Panc1 (cell line): ENCODE results near the gene CHRFAM7A. TPM values are rescaled to one million over a fixed set of nuclear protein-coding genes. Genes with fewer than 3 reads are reported as not detected.
A peak's percentile ranks its signal among the peaks of the same experiment; 100 is the strongest.
"Not testable (repeated sequence)": the region's sequence is repeated elsewhere in the genome, so short reads cannot be mapped to it uniquely, and the experiment has no call there.

ENCODE experiments used
- ATAC-seq: fragments of 200-7000 bp; cut with Tn5 transposase; 2 replicates; pipeline ENCODE4 v1.9.1; 2020; ENCODE audit warnings: mild to moderate bottlenecking, moderate library complexity
- BruUV-seq: library from RNA; stranded (reverse); fragments of 400-500 nt; replicated peaks from 2 replicates; lab custom pipeline; 2021; lab: Mats Ljungman, UMichigan
- CTCF ChIA-PET: fragments of 300-600 bp; sonication (Branson Sonifier 250); formaldehyde crosslinking; loops from one replicate; lab custom pipeline; 2022; ENCODE audit warnings: antibody characterized with exemption; lab: Charles Lee
- POLR2A ChIA-PET: fragments of 300-600 bp; sonication (Branson Sonifier 250); formaldehyde crosslinking; loops from one replicate; lab custom pipeline; 2022; ENCODE audit warnings: antibody characterized with exemption; lab: Charles Lee
- DNase-seq: peaks from one replicate; pipeline ENCODE4 v3.0.0-alpha.2; 2010; ENCODE audit warnings: low read depth, low spot score
- H3K27ac ChIP-seq: 2 replicates; pipeline ENCODE4 v1.5.1; 2011; ENCODE audit warnings: mild to moderate bottlenecking, low read length, inconsistent platforms
- H3K27me3 ChIP-seq: fragments of 200-500 bp; sonication (Bioruptor generic); 2 replicates; pipeline ENCODE4 v1.6.0; 2014; ENCODE audit warnings: low read length, inconsistent platforms; ENCODE audit not compliant: control insufficient read depth, insufficient read depth
- H3K36me3 ChIP-seq: fragments of 200-500 bp; sonication (Bioruptor generic); 2 replicates; pipeline ENCODE4 v1.5.1; 2014; ENCODE audit warnings: inconsistent platforms, mild to moderate bottlenecking, low read length, moderate library complexity; ENCODE audit not compliant: control insufficient read depth, insufficient read depth
- H3K4me1 ChIP-seq: 2 replicates; pipeline ENCODE4 v1.5.1; 2011; ENCODE audit warnings: inconsistent platforms, mild to moderate bottlenecking, low read length, moderate library complexity; ENCODE audit not compliant: control insufficient read depth, insufficient read depth
- H3K4me3 ChIP-seq, 2 experiments: 2 replicates each; pipeline ENCODE4 v1.5.1; 2011 to 2012; ENCODE audit warnings: low read depth in 2 of 2, low read length in 2 of 2, mild to moderate bottlenecking in 2 of 2, inconsistent platforms in 1 of 2, moderate library complexity in 1 of 2
- H3K9me3 ChIP-seq: fragments of 200-500 bp; sonication (Bioruptor generic); 2 replicates; pipeline ENCODE4 v1.5.1; 2014; ENCODE audit warnings: low read depth, mild to moderate bottlenecking, inconsistent platforms, low read length, moderate library complexity; ENCODE audit not compliant: control insufficient read depth, insufficient read depth
- CTCF ChIP-seq: fragments of 450-650 bp; IDR thresholded peaks from 2 replicates; pipeline ENCODE4 v1.5.1; 2017; ENCODE audit warnings: mild to moderate bottlenecking
- in situ Hi-C: cut with HindIII; loops from 2 replicates; pipeline ENCODE4 v1.10.0; 2016; ENCODE audit warnings: low sequenced_read_pairs, low pct_unique_long_range_greater_than_20kb
- intact Hi-C: fragments of 100-400 bp; cut with micrococcal nuclease; formaldehyde crosslinking; loops from one replicate; pipeline ENCODE4 v1.10.0; 2022; ENCODE audit not compliant: unreplicated experiment
- total RNA-seq: library from RNA; stranded (reverse); gene quantifications from one replicate; pipeline ENCODE4 v1.2.1, GENCODE V29; 2021; ENCODE audit not compliant: unreplicated experiment

The CHRFAM7A gene
- total RNA-seq, 1 experiment from 2014 or later: 11.5 TPM

GRCh38 chr15:30398988-30399387, 5.6 kb upstream of the CHRFAM7A start:
- H3K4me3 ChIP-seq, POLR2A ChIA-PET, BruUV-seq, intact Hi-C loops, H3K4me1 ChIP-seq, DNase-seq, H3K27me3 ChIP-seq, in situ Hi-C loops, H3K9me3 ChIP-seq, CTCF ChIA-PET, H3K27ac ChIP-seq, H3K36me3 ChIP-seq: not testable (repeated sequence)
- peak; percentile 95 for ATAC-seq
- TF ChIP-seq CTCF: peak; percentile 40

GRCh38 chr15:30393664-30393991, 288 bp upstream of the CHRFAM7A start:
- H3K27ac ChIP-seq, DNase-seq: not testable (repeated sequence)

GRCh38 chr15:30386318-30386887, 6.9 kb downstream of the CHRFAM7A start:
- H3K27me3 ChIP-seq, H3K9me3 ChIP-seq, POLR2A ChIA-PET, intact Hi-C loops, DNase-seq, in situ Hi-C loops, H3K27ac ChIP-seq, H3K4me3 ChIP-seq, H3K36me3 ChIP-seq, BruUV-seq, CTCF ChIA-PET, H3K4me1 ChIP-seq: not testable (repeated sequence)
- ATAC-seq: peak; percentile 73

More at GRCh38 chr15:30393664-30393991, 288 bp upstream of the CHRFAM7A start:
- in situ Hi-C loops, H3K36me3 ChIP-seq, CTCF ChIA-PET, H3K4me1 ChIP-seq, H3K9me3 ChIP-seq, intact Hi-C loops, POLR2A ChIA-PET, H3K4me3 ChIP-seq, BruUV-seq, H3K27me3 ChIP-seq: not testable (repeated sequence)
- ATAC-seq: peak; percentile 75

GRCh38 chr15:30377082-30377413, 16.3 kb downstream of the CHRFAM7A start:
- DNase-seq, POLR2A ChIA-PET, H3K27me3 ChIP-seq, H3K4me3 ChIP-seq, BruUV-seq, ATAC-seq, H3K9me3 ChIP-seq, CTCF ChIA-PET, H3K4me1 ChIP-seq, in situ Hi-C loops, H3K36me3 ChIP-seq, intact Hi-C loops, H3K27ac ChIP-seq: not testable (repeated sequence)

- H3K27me3 ChIP-seq, CTCF ChIA-PET, ATAC-seq, in situ Hi-C loops, POLR2A ChIA-PET, BruUV-seq, H3K36me3 ChIP-seq, H3K27ac ChIP-seq, H3K9me3 ChIP-seq, DNase-seq, H3K4me1 ChIP-seq, H3K4me3 ChIP-seq, intact Hi-C loops: not testable (repeated sequence)
Observed at GRCh38 chr15:30376375-30377081, 16.8 kb downstream of the CHRFAM7A start.

- intact Hi-C loops, H3K27ac ChIP-seq, H3K9me3 ChIP-seq, CTCF ChIA-PET, H3K27me3 ChIP-seq, in situ Hi-C loops, BruUV-seq, H3K4me3 ChIP-seq, H3K36me3 ChIP-seq, POLR2A ChIA-PET, DNase-seq, ATAC-seq, H3K4me1 ChIP-seq: not testable (repeated sequence)
Observed at GRCh38 chr15:30375872-30376271, 17.5 kb downstream of the CHRFAM7A start.

- ATAC-seq, DNase-seq, intact Hi-C loops, H3K4me1 ChIP-seq, H3K36me3 ChIP-seq, POLR2A ChIA-PET, H3K27me3 ChIP-seq, H3K27ac ChIP-seq, H3K4me3 ChIP-seq, H3K9me3 ChIP-seq, BruUV-seq, in situ Hi-C loops, CTCF ChIA-PET: not testable (repeated sequence)
Observed at GRCh38 chr15:30374862-30375261, 18.5 kb downstream of the CHRFAM7A start.
